ENCODE results near the gene CADM2. TPM values are rescaled to one million over a fixed set of nuclear protein-coding genes. Genes with fewer than 3 reads are reported as not detected.

The CADM2 gene
- total and polyA plus RNA-seq, 2 donors (not counting 3 experiments of a cell fraction or from before 2014, with no cell fraction given) = not detected

DNA sequence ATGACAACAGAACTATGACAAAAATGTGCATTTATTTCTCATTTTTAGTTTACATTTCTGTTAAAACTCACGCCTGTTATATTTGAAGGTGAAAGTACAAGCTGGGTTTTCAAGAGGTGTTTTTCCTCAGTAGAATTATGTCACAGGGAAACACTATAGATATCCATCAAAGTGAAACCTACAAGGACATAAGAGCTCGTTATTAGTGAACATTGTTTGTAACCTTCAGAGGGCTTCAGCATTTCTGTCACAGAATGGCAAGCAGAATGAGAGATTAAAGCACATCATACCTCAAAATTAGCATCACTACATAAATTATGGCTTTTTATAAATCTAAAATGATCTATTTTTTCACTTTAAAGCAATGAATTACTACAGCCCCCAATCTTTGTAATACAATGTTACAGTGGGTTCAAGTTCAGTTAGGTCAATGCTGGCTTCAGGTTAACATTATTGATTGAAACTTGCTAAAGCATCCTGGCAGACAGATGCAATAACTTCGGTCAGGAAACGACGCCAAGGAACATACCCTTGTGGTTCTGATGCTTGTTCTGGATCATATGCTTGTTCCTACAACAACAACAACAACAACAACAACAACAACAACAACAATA lies 405.6 kb downstream of the CADM2 start:
- H3K9ac ChIP-seq (replicated peaks; ENCODE audit: extremely low read depth, insufficient read depth, low read length) = no peak overlapping the region
- no peaks in the 10 kb centered on the region for H3K79me2 ChIP-seq (ENCODE audit: control insufficient read depth, insufficient read depth, low read length)
- no TSS peak for BruUV-seq (replicated peaks)
- H3K9me3 ChIP-seq (replicated peaks; ENCODE audit: control insufficient read depth, insufficient read depth, low read length) = no peaks in the 10 kb centered on the region
- ChIA-PET POLR2A (no interaction called here), CTCF (no interaction called here)
- FAIRE-seq (no peak), DNase-seq (ENCODE audit: low read depth, low spot score) (no peak)
- no peaks in the 10 kb centered on the region for H4K20me1 ChIP-seq (replicated peaks; ENCODE audit: control insufficient read depth, extremely low read depth, insufficient read depth, low read length)
- no peaks in the 10 kb centered on the region for H3K4me1 ChIP-seq (ENCODE audit: control insufficient read depth, extremely low read depth, insufficient read depth, low read length)
- no peaks in the 10 kb centered on the region for H3K27me3 ChIP-seq (ENCODE audit: control insufficient read depth in 2 of 2, insufficient read depth in 2 of 2, low read length in 2 of 2)
- no peak overlapping the region for H3K4me2 ChIP-seq (ENCODE audit: insufficient read depth, low read length)
- dilution Hi-C loops (cut with MboI; ENCODE audit: extremely low pct_ligation_motif_present, low sequenced_read_pairs) = no loop called here
- intact Hi-C loops (cut with micrococcal nuclease) = no loop called here
- TF ChIP-seq, protein P1, sequence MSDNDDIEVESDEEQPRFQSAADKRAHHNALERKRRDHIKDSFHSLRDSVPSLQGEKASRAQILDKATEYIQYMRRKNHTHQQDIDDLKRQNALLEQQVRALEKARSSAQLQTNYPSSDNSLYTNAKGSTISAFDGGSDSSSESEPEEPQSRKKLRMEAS (IDR thresholded peaks at IDR 0.05; ENCODE audit: insufficient read depth, insufficient read length) = no peak
- no peaks in the 10 kb centered on the region for H3K36me3 ChIP-seq (ENCODE audit: control insufficient read depth in 2 of 2, extremely low read depth in 1 of 2, insufficient read depth in 2 of 2, low read length in 2 of 2)
- H3K4me3 ChIP-seq (replicated peaks in 1 of 3; ENCODE audit: insufficient read depth in 1 of 3, low read depth in 1 of 3, low read length in 3 of 3) = no peak overlapping the region
- no peaks in the 10 kb centered on the region for H3K9me1 ChIP-seq (replicated peaks; ENCODE audit: control insufficient read depth, extremely low read depth, insufficient read depth, low read length)
- no peak overlapping the region for H2AFZ ChIP-seq (ENCODE audit: low read depth, low read length)
- H3K27ac ChIP-seq (ENCODE audit: insufficient read depth, low read depth, low read length) = no peak overlapping the region

DNA sequence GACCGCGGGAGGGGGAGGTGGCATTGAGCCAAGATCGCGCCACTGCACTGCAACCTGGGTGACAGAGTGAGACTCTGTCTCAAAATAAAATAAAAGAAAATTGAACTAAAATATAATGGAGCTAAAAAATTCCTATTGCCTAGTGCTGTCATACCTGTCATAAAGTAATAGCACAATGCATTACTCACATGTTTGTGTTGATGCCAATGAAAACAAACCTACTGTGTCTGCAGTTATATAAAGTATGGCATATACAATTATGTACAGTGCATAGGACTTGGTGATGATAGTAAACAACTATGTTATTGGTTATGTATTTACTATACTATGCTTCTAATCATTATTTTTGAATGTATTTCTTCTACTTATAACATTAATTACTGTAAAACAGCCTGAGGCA lies 411.6 kb downstream of the CADM2 start:
- POLR2A ChIA-PET = no interaction called here
- no peaks in the 10 kb centered on the region for H3K9me3 ChIP-seq (replicated peaks; ENCODE audit: control insufficient read depth, insufficient read depth, low read length)
- H2AFZ ChIP-seq (ENCODE audit: low read depth, low read length) = no peak overlapping the region
- DNase-seq (ENCODE audit: low read depth, low spot score) (no peak), FAIRE-seq (no peak)
- no peak overlapping the region for H3K4me2 ChIP-seq (ENCODE audit: insufficient read depth, low read length)
- TF ChIP-seq EZH2 (IDR thresholded peaks at IDR 0.05; ENCODE audit: borderline replicate concordance, low read depth, low read length, severe bottlenecking) (no peak), GATA2 (IDR thresholded peaks at IDR 0.05; ENCODE audit: insufficient read depth, insufficient read length, low read depth, low read length) (no peak)
- CTCF ChIA-PET = no interaction called here
- no peaks in the 10 kb centered on the region for H3K36me3 ChIP-seq (ENCODE audit: control insufficient read depth in 2 of 2, extremely low read depth in 1 of 2, insufficient read depth in 2 of 2, low read length in 2 of 2)
- no peaks in the 10 kb centered on the region for H4K20me1 ChIP-seq (replicated peaks; ENCODE audit: control insufficient read depth, extremely low read depth, insufficient read depth, low read length)
- dilution Hi-C loops (cut with MboI; ENCODE audit: extremely low pct_ligation_motif_present, low sequenced_read_pairs) (no loop called here), intact Hi-C loops (cut with micrococcal nuclease) (no loop called here)
- H3K4me1 ChIP-seq (ENCODE audit: control insufficient read depth, extremely low read depth, insufficient read depth, low read length) = no peaks in the 10 kb centered on the region
- H3K4me3 ChIP-seq (replicated peaks in 1 of 3; ENCODE audit: insufficient read depth in 1 of 3, low read depth in 1 of 3, low read length in 3 of 3) = no peak overlapping the region
- no peak overlapping the region for H3K9ac ChIP-seq (replicated peaks; ENCODE audit: extremely low read depth, insufficient read depth, low read length)
- BruUV-seq (replicated peaks) = no TSS peak
- no peaks in the 10 kb centered on the region for H3K9me1 ChIP-seq (replicated peaks; ENCODE audit: control insufficient read depth, extremely low read depth, insufficient read depth, low read length)
- no peaks in the 10 kb centered on the region for H3K79me2 ChIP-seq (ENCODE audit: control insufficient read depth, insufficient read depth, low read length)
- no peaks in the 10 kb centered on the region for H3K27me3 ChIP-seq (ENCODE audit: control insufficient read depth in 2 of 2, insufficient read depth in 2 of 2, low read length in 2 of 2)
- H3K27ac ChIP-seq (ENCODE audit: insufficient read depth, low read depth, low read length) = no peak overlapping the region
